ENCODE data around the gene L1CAM. TPM values are rescaled to one million over a fixed set of nuclear protein-coding genes. Genes with fewer than 3 reads are reported as not detected.

Gene L1CAM
- polyA plus RNA-seq, 1 of the 3 experiments (the other 2 are of a cell fraction), result 1.9 TPM

GRCh38 chrX:153831429-153832150 lies 54.4 kb downstream of the L1CAM start:
- no peak for DNase-seq
- no peaks in the 10 kb centered on the region for H3K36me3 ChIP-seq (replicated peaks in 1 of 2; ENCODE audit: control insufficient read depth in 1 of 2, insufficient read depth in 2 of 2, low read length in 1 of 2)
- TF ChIP-seq MXI1 (IDR thresholded peaks at IDR 0.05; ENCODE audit: low read depth, low read length) (no peak), FOXJ3 (CRISPR knock-in tag; IDR thresholded peaks at IDR 0.05) (no peak), ELF1 (IDR thresholded peaks at IDR 0.05) (no peak), EZH2phosphoT487 (IDR thresholded peaks at IDR 0.05; ENCODE audit: borderline replicate concordance, low read depth) (no peak), SMC3 (IDR thresholded peaks at IDR 0.05; ENCODE audit: low read depth, low read length) (no peak), TCF12 (IDR thresholded peaks at IDR 0.05) (no peak), TAF1 (IDR thresholded peaks at IDR 0.05; ENCODE audit: borderline replicate concordance, low read depth, low read length) (no peak), RXRA (IDR thresholded peaks at IDR 0.05; ENCODE audit: borderline replicate concordance, low read depth) (no peak), RFX5 (IDR thresholded peaks at IDR 0.05; ENCODE audit: low read length) (no peak), USF2 (IDR thresholded peaks at IDR 0.05; ENCODE audit: borderline replicate concordance, low read depth, low read length) (no peak), USF1 (IDR thresholded peaks at IDR 0.05; ENCODE audit: borderline replicate concordance, low read depth) (no peak), CHD2 (IDR thresholded peaks at IDR 0.05; ENCODE audit: low read length, partially characterized antibody) (no peak), FOXM1 (IDR thresholded peaks at IDR 0.05; ENCODE audit: low read depth) (no peak), SIN3A (IDR thresholded peaks at IDR 0.05; ENCODE audit: borderline replicate concordance, low read depth, low read length) (no peak), MAX (IDR thresholded peaks at IDR 0.05; ENCODE audit: low read depth) (no peak), REST (IDR thresholded peaks at IDR 0.05; ENCODE audit: low read depth, low read length) (no peak), YY1 (IDR thresholded peaks at IDR 0.05; ENCODE audit: low read depth) (no peak), JUND (IDR thresholded peaks at IDR 0.05) (no peak), NFIC (IDR thresholded peaks at IDR 0.05; ENCODE audit: borderline replicate concordance) (no peak)
- H3K27me3 ChIP-seq (ENCODE audit: insufficient read depth), result peaks cover 62% of the 10 kb centered on the region
- H3K9ac ChIP-seq, result no peak overlapping the region
- H4K20me1 ChIP-seq (ENCODE audit: insufficient read depth), result peaks cover 5% of the 10 kb centered on the region; the same call in 1 of the 2 replicates
- peaks cover 5% of the 10 kb centered on the region for H3F3A ChIP-seq (replicated peaks; ENCODE audit: insufficient read depth)
- CTCF ChIA-PET, result no interaction called here
- H3K9me3 ChIP-seq, result no peaks in the 10 kb centered on the region
- WGBS (ENCODE audit: low lambda C conversion rate), result 46% methylated on average over 19 of the region's 23 CpGs
- H3K9me2 ChIP-seq, result no peaks in the 10 kb centered on the region
- no peak overlapping the region; a peak in 1 of 4 replicates for H3K27ac ChIP-seq (ENCODE audit: low read depth in 2 of 2, low read length in 1 of 2)
- POLR2A ChIA-PET, result no interaction called here
- H3K79me2 ChIP-seq (ENCODE audit: insufficient read depth), result no peaks in the 10 kb centered on the region
- no peak overlapping the region for H3K4me3 ChIP-seq (ENCODE audit: low read depth in 2 of 2, low read length in 1 of 2)
- no peak overlapping the region for H3K4me2 ChIP-seq
- H3K4me1 ChIP-seq (ENCODE audit: control insufficient read depth in 1 of 2, insufficient read depth in 2 of 2, low read depth in 1 of 2, low read length in 1 of 2), result peaks cover 0 to 2% of the 10 kb centered on the region in 2 experiments; a peak in 1 of 4 replicates
- H2AFZ ChIP-seq (ENCODE audit: low read depth), result no peak overlapping the region

All from SK-N-SH (cell line).